ENCODE measurements around the gene MAPK1. TPM values are rescaled to one million over a fixed set of nuclear protein-coding genes. Genes with fewer than 3 reads are reported as not detected.
"Not testable (repeated sequence)": the region's sequence is repeated elsewhere in the genome, so short reads cannot be mapped to it uniquely, and the experiment has no call there.

MAPK1 gene
- total RNA-seq, 1 donor from 2014 or later = 38.6 TPM

GRCh38 chr22:21731503-21731902, 135.9 kb downstream of the MAPK1 start:
- H3K27me3 ChIP-seq (ENCODE audit: control insufficient read depth in 3 of 3, insufficient read depth in 3 of 3, low read length in 3 of 3) = no peaks in the 10 kb centered on the region
- H3K4me3 ChIP-seq (ENCODE audit: low read length in 3 of 3) = no peak overlapping the region
- H3K4me1 ChIP-seq (ENCODE audit: control insufficient read depth in 3 of 3, insufficient read depth in 3 of 3, low read length in 3 of 3) = peaks cover 10 to 49% (median 11%) of the 10 kb centered on the region in 3 donors
- peaks cover 0 to 5% (median 3%) of the 10 kb centered on the region in 3 donors for H3K36me3 ChIP-seq (ENCODE audit: control insufficient read depth in 3 of 3, insufficient read depth in 3 of 3, low read length in 3 of 3)
- H3K9me3 ChIP-seq (ENCODE audit: control insufficient read depth in 3 of 3, low read length in 3 of 3) = no peaks in the 10 kb centered on the region
- no peak overlapping the region for H3K9ac ChIP-seq (ENCODE audit: low read depth in 1 of 3, low read length in 3 of 3)
- no peak overlapping the region for H3K27ac ChIP-seq (ENCODE audit: low read depth, low read length)

GRCh38 chr22:21730535-21731308, 136.7 kb downstream of the MAPK1 start:
- Histone ChIP-seq H3K9ac (ENCODE audit: low read depth in 1 of 3, low read length in 3 of 3) (no peak overlapping the region), H3K27ac (ENCODE audit: low read depth, low read length) (no peak overlapping the region), H3K4me3 (ENCODE audit: low read length in 3 of 3) (no peak overlapping the region), H3K4me1 (ENCODE audit: control insufficient read depth in 3 of 3, insufficient read depth in 3 of 3, low read length in 3 of 3) (peaks cover 7 to 52% (median 11%) of the 10 kb centered on the region in 3 donors), H3K9me3 (ENCODE audit: control insufficient read depth in 3 of 3, low read length in 3 of 3) (no peaks in the 10 kb centered on the region), H3K27me3 (ENCODE audit: control insufficient read depth in 3 of 3, insufficient read depth in 3 of 3, low read length in 3 of 3) (no peaks in the 10 kb centered on the region), H3K36me3 (ENCODE audit: control insufficient read depth in 3 of 3, insufficient read depth in 3 of 3, low read length in 3 of 3) (peaks cover 0 to 5% (median 3%) of the 10 kb centered on the region in 3 donors)

GRCh38 chr22:21729184-21729583, 138.3 kb downstream of the MAPK1 start:
- not testable (repeated sequence) for H3K4me3 ChIP-seq (ENCODE audit: low read length in 3 of 3); H3K36me3 ChIP-seq (ENCODE audit: control insufficient read depth in 3 of 3, insufficient read depth in 3 of 3, low read length in 3 of 3); H3K27ac ChIP-seq (ENCODE audit: low read depth, low read length); H3K9ac ChIP-seq (ENCODE audit: low read depth in 1 of 3, low read length in 3 of 3); H3K27me3 ChIP-seq (ENCODE audit: control insufficient read depth in 3 of 3, insufficient read depth in 3 of 3, low read length in 3 of 3); H3K9me3 ChIP-seq (ENCODE audit: control insufficient read depth in 3 of 3, low read length in 3 of 3)
- peaks cover 0 to 42% (median 1%) of the 10 kb centered on the region in 3 donors for H3K4me1 ChIP-seq (ENCODE audit: control insufficient read depth in 3 of 3, insufficient read depth in 3 of 3, low read length in 3 of 3)

GRCh38 chr22:21728270-21728669, 139.2 kb downstream of the MAPK1 start:
- no peaks in the 10 kb centered on the region for H3K27me3 ChIP-seq (ENCODE audit: control insufficient read depth in 3 of 3, insufficient read depth in 3 of 3, low read length in 3 of 3)
- no peaks in the 10 kb centered on the region for H3K9me3 ChIP-seq (ENCODE audit: control insufficient read depth in 3 of 3, low read length in 3 of 3)
- H3K4me3 ChIP-seq (ENCODE audit: low read length in 3 of 3) = no peak overlapping the region
- no peak overlapping the region for H3K9ac ChIP-seq (ENCODE audit: low read depth in 1 of 3, low read length in 3 of 3)
- no peak overlapping the region for H3K27ac ChIP-seq (ENCODE audit: low read depth, low read length)
- H3K36me3 ChIP-seq (ENCODE audit: control insufficient read depth in 3 of 3, insufficient read depth in 3 of 3, low read length in 3 of 3) = peaks cover 0 to 5% (median 3%) of the 10 kb centered on the region in 3 donors
- peaks cover 0 to 35% (median 0%) of the 10 kb centered on the region in 3 donors for H3K4me1 ChIP-seq (ENCODE audit: control insufficient read depth in 3 of 3, insufficient read depth in 3 of 3, low read length in 3 of 3)

- H3K4me1 ChIP-seq (ENCODE audit: control insufficient read depth in 3 of 3, insufficient read depth in 3 of 3, low read length in 3 of 3) = peaks cover 0 to 35% (median 0%) of the 10 kb centered on the region in 3 donors
- H3K9me3 ChIP-seq (ENCODE audit: control insufficient read depth in 3 of 3, low read length in 3 of 3) = no peaks in the 10 kb centered on the region
- no peak overlapping the region for H3K4me3 ChIP-seq (ENCODE audit: low read length in 3 of 3)
- no peak overlapping the region for H3K27ac ChIP-seq (ENCODE audit: low read depth, low read length)
- no peak overlapping the region for H3K9ac ChIP-seq (ENCODE audit: low read depth in 1 of 3, low read length in 3 of 3)
- H3K27me3 ChIP-seq (ENCODE audit: control insufficient read depth in 3 of 3, insufficient read depth in 3 of 3, low read length in 3 of 3) = no peaks in the 10 kb centered on the region
- peaks cover 0 to 5% (median 3%) of the 10 kb centered on the region in 3 donors for H3K36me3 ChIP-seq (ENCODE audit: control insufficient read depth in 3 of 3, insufficient read depth in 3 of 3, low read length in 3 of 3)
These were observed 139.7 kb downstream of the MAPK1 start for GRCh38 chr22:21727768-21728167.

- H3K4me3 ChIP-seq (ENCODE audit: low read length in 3 of 3) = no peak overlapping the region
- no peaks in the 10 kb centered on the region for H3K9me3 ChIP-seq (ENCODE audit: control insufficient read depth in 3 of 3, low read length in 3 of 3)
- H3K27ac ChIP-seq (ENCODE audit: low read depth, low read length) = no peak overlapping the region
- H3K27me3 ChIP-seq (ENCODE audit: control insufficient read depth in 3 of 3, insufficient read depth in 3 of 3, low read length in 3 of 3) = no peaks in the 10 kb centered on the region
- peaks cover 0 to 5% (median 3%) of the 10 kb centered on the region in 3 donors for H3K36me3 ChIP-seq (ENCODE audit: control insufficient read depth in 3 of 3, insufficient read depth in 3 of 3, low read length in 3 of 3)
- peak overlapping the region in 1 of 3 donors; percentile 1 for H3K9ac ChIP-seq (ENCODE audit: low read depth in 1 of 3, low read length in 3 of 3)
- H3K4me1 ChIP-seq (ENCODE audit: control insufficient read depth in 3 of 3, insufficient read depth in 3 of 3, low read length in 3 of 3) = peaks cover 0 to 35% (median 0%) of the 10 kb centered on the region in 3 donors
These were observed 140.3 kb downstream of the MAPK1 start for GRCh38 chr22:21727159-21727558.

- Histone ChIP-seq H3K27me3 (ENCODE audit: control insufficient read depth in 3 of 3, insufficient read depth in 3 of 3, low read length in 3 of 3) (no peaks in the 10 kb centered on the region), H3K4me1 (ENCODE audit: control insufficient read depth in 3 of 3, insufficient read depth in 3 of 3, low read length in 3 of 3) (peaks cover 0 to 33% (median 2%) of the 10 kb centered on the region in 3 donors), H3K9me3 (ENCODE audit: control insufficient read depth in 3 of 3, low read length in 3 of 3) (no peaks in the 10 kb centered on the region)
These were observed 140.8 kb downstream of the MAPK1 start for GRCh38 chr22:21726650-21727049.

GRCh38 chr22:21725956-21726649, 141.3 kb downstream of the MAPK1 start:
- no peak overlapping the region for H3K9ac ChIP-seq (ENCODE audit: low read depth in 1 of 3, low read length in 3 of 3)
- H3K27ac ChIP-seq (ENCODE audit: low read depth, low read length) = no peak overlapping the region
- no peaks in the 10 kb centered on the region for H3K9me3 ChIP-seq (ENCODE audit: control insufficient read depth in 3 of 3, low read length in 3 of 3)
- no peaks in the 10 kb centered on the region for H3K27me3 ChIP-seq (ENCODE audit: control insufficient read depth in 3 of 3, insufficient read depth in 3 of 3, low read length in 3 of 3)
- H3K36me3 ChIP-seq (ENCODE audit: control insufficient read depth in 3 of 3, insufficient read depth in 3 of 3, low read length in 3 of 3) = peaks cover 0 to 5% (median 3%) of the 10 kb centered on the region in 3 donors
- peaks cover 0 to 31% (median 3%) of the 10 kb centered on the region in 3 donors for H3K4me1 ChIP-seq (ENCODE audit: control insufficient read depth in 3 of 3, insufficient read depth in 3 of 3, low read length in 3 of 3)
- no peak overlapping the region for H3K4me3 ChIP-seq (ENCODE audit: low read length in 3 of 3)

More at GRCh38 chr22:21726650-21727049, 140.8 kb downstream of the MAPK1 start:
- Histone ChIP-seq H3K36me3 (ENCODE audit: control insufficient read depth in 3 of 3, insufficient read depth in 3 of 3, low read length in 3 of 3) (peaks cover 0 to 5% (median 3%) of the 10 kb centered on the region in 3 donors), H3K9ac (ENCODE audit: low read depth in 1 of 3, low read length in 3 of 3) (no peak overlapping the region), H3K27ac (ENCODE audit: low read depth, low read length) (no peak overlapping the region), H3K4me3 (ENCODE audit: low read length in 3 of 3) (no peak overlapping the region)

- not testable (repeated sequence) for H3K4me3 ChIP-seq (ENCODE audit: low read length in 3 of 3)
These were observed 142.9 kb downstream of the MAPK1 start for GRCh38 chr22:21724496-21724895.

More at GRCh38 chr22:21724496-21724895, 142.9 kb downstream of the MAPK1 start:
- H3K9me3 ChIP-seq (ENCODE audit: control insufficient read depth in 3 of 3, low read length in 3 of 3); H3K36me3 ChIP-seq (ENCODE audit: control insufficient read depth in 3 of 3, insufficient read depth in 3 of 3, low read length in 3 of 3); H3K9ac ChIP-seq (ENCODE audit: low read depth in 1 of 3, low read length in 3 of 3); H3K27me3 ChIP-seq (ENCODE audit: control insufficient read depth in 3 of 3, insufficient read depth in 3 of 3, low read length in 3 of 3); H3K27ac ChIP-seq (ENCODE audit: low read depth, low read length): not testable (repeated sequence)
- peaks cover 0 to 23% (median 3%) of the 10 kb centered on the region in 3 donors for H3K4me1 ChIP-seq (ENCODE audit: control insufficient read depth in 3 of 3, insufficient read depth in 3 of 3, low read length in 3 of 3)
